ENCODE measurements around the gene CCDC92B. TPM values are rescaled to one million over a fixed set of nuclear protein-coding genes. Genes with fewer than 3 reads are reported as not detected.

CCDC92B gene
- total RNA-seq, 1 experiment from 2014 or later, result 15.2 TPM

DNA sequence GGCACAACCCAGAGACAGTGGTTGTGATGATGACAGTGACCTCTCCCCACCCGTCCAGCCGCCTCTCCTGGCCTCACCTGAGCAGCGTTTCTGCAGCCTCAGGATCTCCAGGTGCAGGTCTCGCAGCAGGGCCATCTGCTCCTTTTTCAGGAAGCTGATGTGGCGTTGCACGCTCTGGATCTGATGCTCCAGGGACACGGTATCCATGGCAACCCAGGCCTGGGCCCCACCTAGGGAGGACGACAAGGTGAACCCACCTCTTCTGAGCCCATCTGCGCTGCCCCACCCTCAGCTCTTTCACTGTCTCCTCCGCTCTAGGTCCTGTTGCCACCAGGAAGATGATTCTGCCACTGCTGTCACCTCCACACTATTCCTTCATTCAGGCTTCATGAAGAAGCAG, 14.5 kb downstream of the CCDC92B start:
- TF ChIP-seq ETV6 (CRISPR knock-in tag; IDR thresholded peaks at IDR 0.05) (no peak), GTF2I (CRISPR knock-in tag; conservative IDR thresholded peaks at IDR 0.05) (no peak), FOXK1 (CRISPR knock-in tag; IDR thresholded peaks at IDR 0.05) (no peak), USF1 (CRISPR knock-in tag; IDR thresholded peaks at IDR 0.05) (no peak), CBFB (CRISPR knock-in tag; IDR thresholded peaks at IDR 0.05; ENCODE audit: low read depth) (no peak), SMAD4 (CRISPR knock-in tag; IDR thresholded peaks at IDR 0.05) (no peak), ESRRA (CRISPR knock-in tag; IDR thresholded peaks at IDR 0.05; ENCODE audit: borderline replicate concordance) (no peak), NR2C2 (CRISPR knock-in tag; IDR thresholded peaks at IDR 0.05) (no peak), ZNF423 (CRISPR knock-in tag; IDR thresholded peaks at IDR 0.05) (no peak), JUN (CRISPR knock-in tag; IDR thresholded peaks at IDR 0.05) (no peak), SMAD3 (CRISPR knock-in tag; IDR thresholded peaks at IDR 0.05; ENCODE audit: borderline replicate concordance) (no peak)
- TF ChIP-seq, protein P1, sequence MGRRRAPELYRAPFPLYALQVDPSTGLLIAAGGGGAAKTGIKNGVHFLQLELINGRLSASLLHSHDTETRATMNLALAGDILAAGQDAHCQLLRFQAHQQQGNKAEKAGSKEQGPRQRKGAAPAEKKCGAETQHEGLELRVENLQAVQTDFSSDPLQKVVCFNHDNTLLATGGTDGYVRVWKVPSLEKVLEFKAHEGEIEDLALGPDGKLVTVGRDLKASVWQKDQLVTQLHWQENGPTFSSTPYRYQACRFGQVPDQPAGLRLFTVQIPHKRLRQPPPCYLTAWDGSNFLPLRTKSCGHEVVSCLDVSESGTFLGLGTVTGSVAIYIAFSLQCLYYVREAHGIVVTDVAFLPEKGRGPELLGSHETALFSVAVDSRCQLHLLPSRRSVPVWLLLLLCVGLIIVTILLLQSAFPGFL (CRISPR knock-in tag; IDR thresholded peaks at IDR 0.05; ENCODE audit: borderline replicate concordance), result no peak
- ATAC-seq (no peak), DNase-seq (ENCODE audit: low spot score) (no peak)
- peaks cover 13% of the 10 kb centered on the region for H3K36me3 Mint-ChIP-seq
- no peak overlapping the region for H3K4me3 Mint-ChIP-seq
- H3K9me3 Mint-ChIP-seq, result no peaks in the 10 kb centered on the region
- no peaks in the 10 kb centered on the region for H3K27me3 Mint-ChIP-seq (ENCODE audit: low read depth)
- H3K4me1 Mint-ChIP-seq, result no peaks in the 10 kb centered on the region
- ChIA-PET CTCF (interaction anchor here (1.0 kb wide), 1 partner anchor 10 kb away, joined by 5 read pairs; no protein-coding TSS in a partner anchor), POLR2A (interaction anchor here (0.5 kb wide), 1 partner anchor 52 kb away, joined by 3 read pairs; no protein-coding TSS in a partner anchor)
- H3K27ac Mint-ChIP-seq, result no peak overlapping the region

DNA sequence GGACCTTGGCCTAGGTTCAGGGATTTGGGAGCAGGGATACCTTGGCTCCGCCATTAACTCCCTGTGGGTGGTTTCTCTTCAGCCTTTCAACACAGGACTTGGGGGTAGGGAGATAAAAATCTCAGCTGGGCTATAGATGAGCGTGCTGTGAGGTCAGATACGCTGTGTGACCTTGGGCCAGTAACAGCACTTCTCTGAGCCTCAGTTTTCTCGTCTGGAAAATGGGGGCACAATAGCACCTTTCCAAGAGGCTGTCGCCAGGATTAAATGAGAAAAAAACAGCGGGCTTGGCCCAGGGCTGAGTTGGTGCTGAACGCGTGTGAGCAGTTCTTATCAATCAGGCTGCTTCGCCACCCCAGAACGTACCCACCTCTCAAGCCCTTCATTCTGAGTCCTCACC, 17.6 kb downstream of the CCDC92B start:
- Mint-ChIP-seq H3K36me3 (peaks cover 25% of the 10 kb centered on the region), H3K9me3 (no peaks in the 10 kb centered on the region), H3K27me3 (ENCODE audit: low read depth) (no peaks in the 10 kb centered on the region), H3K4me3 (no peak overlapping the region), H3K27ac (no peak overlapping the region), H3K4me1 (no peaks in the 10 kb centered on the region)
- ATAC-seq, result no peak
- TF ChIP-seq OVOL2 (CRISPR knock-in tag; IDR thresholded peaks at IDR 0.05; ENCODE audit: borderline replicate concordance), result no peak
- TF ChIP-seq ZNF532 (CRISPR knock-in tag; IDR thresholded peaks at IDR 0.05; ENCODE audit: borderline replicate concordance), result no peak
- no peak for TF ChIP-seq AR (CRISPR knock-in tag; IDR thresholded peaks at IDR 0.05)
- no peak for TF ChIP-seq NFE2L1 (CRISPR knock-in tag; IDR thresholded peaks at IDR 0.05)
- TF ChIP-seq RORB (CRISPR knock-in tag; IDR thresholded peaks at IDR 0.05), result no peak
- TF ChIP-seq CREM (CRISPR knock-in tag; IDR thresholded peaks at IDR 0.05), result no peak
- TF ChIP-seq ZNF138 (CRISPR knock-in tag; conservative IDR thresholded peaks at IDR 0.05), result no peak
- no peak for TF ChIP-seq ETV6 (CRISPR knock-in tag; IDR thresholded peaks at IDR 0.05)
- TF ChIP-seq, protein P2, sequence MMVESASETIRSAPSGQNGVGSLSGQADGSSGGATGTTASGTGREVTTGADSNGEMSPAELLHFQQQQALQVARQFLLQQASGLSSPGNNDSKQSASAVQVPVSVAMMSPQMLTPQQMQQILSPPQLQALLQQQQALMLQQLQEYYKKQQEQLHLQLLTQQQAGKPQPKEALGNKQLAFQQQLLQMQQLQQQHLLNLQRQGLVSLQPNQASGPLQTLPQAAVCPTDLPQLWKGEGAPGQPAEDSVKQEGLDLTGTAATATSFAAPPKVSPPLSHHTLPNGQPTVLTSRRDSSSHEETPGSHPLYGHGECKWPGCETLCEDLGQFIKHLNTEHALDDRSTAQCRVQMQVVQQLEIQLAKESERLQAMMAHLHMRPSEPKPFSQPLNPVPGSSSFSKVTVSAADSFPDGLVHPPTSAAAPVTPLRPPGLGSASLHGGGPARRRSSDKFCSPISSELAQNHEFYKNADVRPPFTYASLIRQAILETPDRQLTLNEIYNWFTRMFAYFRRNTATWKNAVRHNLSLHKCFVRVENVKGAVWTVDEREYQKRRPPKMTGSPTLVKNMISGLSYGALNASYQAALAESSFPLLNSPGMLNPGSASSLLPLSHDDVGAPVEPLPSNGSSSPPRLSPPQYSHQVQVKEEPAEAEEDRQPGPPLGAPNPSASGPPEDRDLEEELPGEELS (CRISPR knock-in tag; IDR thresholded peaks at IDR 0.05), result no peak
- TF ChIP-seq, protein P3, sequence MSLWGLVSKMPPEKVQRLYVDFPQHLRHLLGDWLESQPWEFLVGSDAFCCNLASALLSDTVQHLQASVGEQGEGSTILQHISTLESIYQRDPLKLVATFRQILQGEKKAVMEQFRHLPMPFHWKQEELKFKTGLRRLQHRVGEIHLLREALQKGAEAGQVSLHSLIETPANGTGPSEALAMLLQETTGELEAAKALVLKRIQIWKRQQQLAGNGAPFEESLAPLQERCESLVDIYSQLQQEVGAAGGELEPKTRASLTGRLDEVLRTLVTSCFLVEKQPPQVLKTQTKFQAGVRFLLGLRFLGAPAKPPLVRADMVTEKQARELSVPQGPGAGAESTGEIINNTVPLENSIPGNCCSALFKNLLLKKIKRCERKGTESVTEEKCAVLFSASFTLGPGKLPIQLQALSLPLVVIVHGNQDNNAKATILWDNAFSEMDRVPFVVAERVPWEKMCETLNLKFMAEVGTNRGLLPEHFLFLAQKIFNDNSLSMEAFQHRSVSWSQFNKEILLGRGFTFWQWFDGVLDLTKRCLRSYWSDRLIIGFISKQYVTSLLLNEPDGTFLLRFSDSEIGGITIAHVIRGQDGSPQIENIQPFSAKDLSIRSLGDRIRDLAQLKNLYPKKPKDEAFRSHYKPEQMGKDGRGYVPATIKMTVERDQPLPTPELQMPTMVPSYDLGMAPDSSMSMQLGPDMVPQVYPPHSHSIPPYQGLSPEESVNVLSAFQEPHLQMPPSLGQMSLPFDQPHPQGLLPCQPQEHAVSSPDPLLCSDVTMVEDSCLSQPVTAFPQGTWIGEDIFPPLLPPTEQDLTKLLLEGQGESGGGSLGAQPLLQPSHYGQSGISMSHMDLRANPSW (CRISPR knock-in tag; conservative IDR thresholded peaks at IDR 0.05; ENCODE audit: low read depth), result no peak
- no peak for TF ChIP-seq ZNF416 (CRISPR knock-in tag; IDR thresholded peaks at IDR 0.05)
- TF ChIP-seq ZBTB21 (CRISPR knock-in tag; IDR thresholded peaks at IDR 0.05; ENCODE audit: borderline replicate concordance), result no peak
- ChIA-PET POLR2A (no interaction called here), CTCF (no interaction called here)
- DNase-seq (ENCODE audit: low spot score), result no peak

Measured in WTC11 (cell line).